C1 segment of cervical spinal cord (tissue), 14 donors: ENCODE data around the gene SUFU.

Experiments
- DNase-seq, 14 donors: peaks; one replicate each; lab custom pipeline; 2025; lab: John Stamatoyannopoulos, UW

Gene SUFU

GRCh38 chr10:102549549-102549948, 45.8 kb downstream of the SUFU start:
- no peak for DNase-seq

DNA sequence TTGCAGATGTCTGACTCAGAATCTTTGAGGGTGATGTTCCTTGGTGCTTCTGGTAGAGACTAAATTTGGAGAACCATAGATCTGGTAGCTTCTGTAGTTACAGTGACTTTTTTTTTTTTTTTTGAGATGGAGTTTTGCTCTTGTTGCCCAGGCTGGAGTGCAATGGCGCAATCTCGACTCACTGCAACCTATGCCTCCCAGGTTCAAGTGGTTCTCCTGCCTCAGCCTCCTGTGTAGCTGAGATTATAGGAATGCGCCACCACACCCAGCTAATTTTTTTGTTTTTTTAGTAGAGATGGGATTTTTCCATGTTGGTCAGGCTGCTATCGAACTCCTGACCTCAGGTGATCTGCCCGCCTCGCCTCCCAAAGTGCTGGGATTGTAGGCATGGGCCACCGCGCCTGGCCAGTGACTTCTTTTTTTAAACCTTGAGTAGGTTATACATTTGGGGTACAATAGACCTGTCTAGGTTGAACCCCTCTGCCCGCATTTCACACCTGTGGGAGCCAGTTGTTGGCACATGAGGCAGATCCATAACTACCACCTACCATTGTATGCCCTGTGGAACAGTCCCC, 47.0 kb downstream of the SUFU start:
- no peak for DNase-seq

GRCh38 chr10:102552533-102552932, 48.8 kb downstream of the SUFU start:
- DNase-seq = no peak

GRCh38 chr10:102553771-102554170, 50.0 kb downstream of the SUFU start:
- DNase-seq = no peak

DNA sequence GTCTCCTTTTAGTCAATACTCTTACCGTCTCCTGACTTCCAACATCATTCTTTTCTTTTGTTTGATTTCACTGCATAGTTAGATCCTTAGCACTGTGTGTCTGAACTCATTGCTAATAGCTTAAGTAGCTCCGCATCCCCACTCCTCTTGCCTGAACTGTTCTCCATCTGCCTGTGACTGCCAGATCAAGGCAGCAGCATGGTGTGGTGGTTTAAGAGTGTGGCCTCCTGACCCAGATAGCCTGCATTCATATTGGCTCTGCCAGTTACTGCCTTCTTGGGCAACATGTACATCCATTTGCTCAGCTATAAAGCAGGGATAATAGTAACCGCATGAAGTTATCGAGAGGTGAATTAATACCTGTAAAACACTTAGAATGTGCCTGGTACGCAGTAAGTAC, 50.8 kb downstream of the SUFU start:
- DNase-seq = peak in 1 of 14 donors; percentile 19

DNA sequence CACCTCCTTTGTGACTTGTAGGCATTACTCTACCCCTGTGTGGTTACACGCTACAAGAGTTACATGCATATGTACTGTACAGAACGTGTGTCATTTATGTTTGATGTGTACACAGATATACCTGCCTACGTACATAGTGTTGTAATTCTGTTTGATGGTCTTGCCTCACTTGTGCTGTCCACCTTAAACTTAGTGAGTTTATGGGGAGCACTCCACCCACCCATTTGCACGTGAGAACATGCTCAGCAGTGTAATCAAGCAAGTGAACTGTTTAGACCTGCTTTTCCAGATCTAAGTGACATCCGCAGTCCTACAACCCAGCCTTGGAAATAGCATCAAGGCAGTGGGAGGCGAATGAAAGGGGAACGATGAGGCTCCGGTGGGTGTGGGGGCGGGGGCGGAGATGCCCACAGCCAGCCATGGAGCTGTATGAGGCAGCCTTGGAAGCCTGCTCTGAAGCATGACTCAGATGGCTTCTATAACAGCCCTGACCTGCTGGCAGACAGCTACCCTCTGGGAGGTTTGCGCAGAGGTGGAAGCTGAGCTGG, 52.1 kb downstream of the SUFU start:
- DNase-seq = peak in 2 of 14 donors; percentile 15 to 44

DNA sequence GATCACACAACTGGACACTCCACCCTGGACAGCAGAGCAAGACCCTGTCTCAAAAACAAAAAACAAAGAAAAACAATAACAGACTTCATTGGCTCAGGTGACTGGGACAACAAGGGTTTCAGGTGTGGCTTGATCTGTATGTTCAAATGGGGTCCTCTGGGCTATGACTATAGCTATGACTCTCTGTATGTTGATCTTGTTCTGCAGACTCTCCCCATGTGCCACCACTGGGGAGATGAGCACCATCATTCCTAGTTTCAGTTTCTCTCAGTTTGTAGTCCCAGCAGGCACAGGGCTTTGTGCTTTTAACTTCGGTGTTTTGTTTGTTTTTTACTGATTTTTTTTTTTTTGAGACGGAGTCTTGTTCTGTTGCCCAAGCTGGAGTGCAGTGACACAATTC, 53.8 kb downstream of the SUFU start:
- DNase-seq = no peak

GRCh38 chr10:102559764-102560163, 56.0 kb downstream of the SUFU start:
- DNase-seq = no peak

- no peak for DNase-seq
Measured at GRCh38 chr10:102564209-102564834, 60.5 kb downstream of the SUFU start.

GRCh38 chr10:102565793-102566192, 62.0 kb downstream of the SUFU start:
- no peak for DNase-seq

- peak in 1 of 14 donors; percentile 19 for DNase-seq
Measured at GRCh38 chr10:102578782-102579181, 75.0 kb downstream of the SUFU start.

DNA sequence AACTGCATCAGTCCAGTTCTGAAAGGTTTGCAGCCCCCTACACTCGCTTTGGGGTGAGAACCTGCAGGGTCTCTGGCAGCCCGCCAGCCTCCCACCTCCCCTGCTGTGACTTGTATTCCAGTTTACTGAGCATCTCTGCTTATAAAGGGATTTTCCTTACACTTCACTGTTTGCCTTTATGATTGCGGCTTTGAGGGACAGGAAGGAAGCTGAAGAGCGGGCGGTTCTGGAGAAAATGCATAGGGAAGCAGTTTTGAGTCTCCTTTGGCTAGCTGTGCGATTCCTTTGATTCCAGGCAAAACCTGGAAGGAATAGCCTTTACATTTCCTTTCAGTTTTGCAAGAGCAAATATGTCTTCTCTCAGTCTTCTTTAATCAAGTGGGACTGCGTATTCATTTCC, 75.6 kb downstream of the SUFU start:
- no peak for DNase-seq

DNA sequence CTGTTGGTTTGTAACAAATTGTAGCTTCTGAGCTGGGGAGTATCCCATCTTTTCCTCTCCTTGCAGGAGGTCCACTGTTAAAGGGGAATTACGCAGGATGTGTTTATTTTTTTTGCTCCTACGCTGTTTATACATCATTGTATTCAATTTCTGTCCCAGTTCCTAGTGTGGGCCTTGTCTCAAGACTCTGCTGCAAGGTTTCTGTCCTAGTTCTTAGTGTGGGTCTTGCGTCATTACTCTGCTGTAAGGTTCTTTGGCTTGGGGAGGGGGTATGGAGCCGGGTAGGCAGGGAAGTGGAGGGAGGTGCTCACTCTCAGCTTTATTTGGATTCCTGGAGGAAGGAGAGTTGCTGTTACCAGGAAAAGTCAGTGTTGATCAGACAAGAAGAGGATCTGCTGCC, 76.5 kb downstream of the SUFU start:
- DNase-seq = no peak

- DNase-seq = no peak
Measured at GRCh38 chr10:102581401-102581800, 77.6 kb downstream of the SUFU start.

DNA sequence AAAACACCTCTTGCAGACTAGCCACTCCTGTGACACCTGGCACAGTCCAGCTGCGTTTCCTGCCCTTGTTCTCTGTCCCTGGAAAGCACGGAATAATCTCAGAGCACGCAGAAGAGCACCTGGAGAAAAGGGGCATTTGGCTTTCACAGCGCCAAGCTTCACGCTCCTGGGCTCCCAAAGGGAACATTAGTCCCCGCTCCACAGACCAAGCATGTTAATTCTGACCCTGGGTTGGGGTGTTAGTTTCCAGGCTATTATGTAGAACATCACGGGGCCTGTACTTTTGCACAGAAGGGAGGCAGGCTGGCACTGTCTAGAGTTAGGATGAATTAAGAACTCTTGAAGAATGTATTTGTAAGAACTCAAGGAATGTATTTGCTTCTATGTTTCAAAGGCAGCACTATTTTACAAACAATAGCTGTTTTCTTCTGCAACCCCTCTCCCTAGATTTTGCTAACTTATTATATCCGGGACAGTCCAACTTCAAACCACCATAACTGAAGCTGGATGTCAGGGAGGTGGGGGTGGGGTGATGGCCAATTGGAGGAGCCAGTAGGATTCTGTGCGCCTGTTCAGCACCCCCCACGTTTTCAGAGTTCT, 78.3 kb downstream of the SUFU start:
- no peak for DNase-seq

DNA sequence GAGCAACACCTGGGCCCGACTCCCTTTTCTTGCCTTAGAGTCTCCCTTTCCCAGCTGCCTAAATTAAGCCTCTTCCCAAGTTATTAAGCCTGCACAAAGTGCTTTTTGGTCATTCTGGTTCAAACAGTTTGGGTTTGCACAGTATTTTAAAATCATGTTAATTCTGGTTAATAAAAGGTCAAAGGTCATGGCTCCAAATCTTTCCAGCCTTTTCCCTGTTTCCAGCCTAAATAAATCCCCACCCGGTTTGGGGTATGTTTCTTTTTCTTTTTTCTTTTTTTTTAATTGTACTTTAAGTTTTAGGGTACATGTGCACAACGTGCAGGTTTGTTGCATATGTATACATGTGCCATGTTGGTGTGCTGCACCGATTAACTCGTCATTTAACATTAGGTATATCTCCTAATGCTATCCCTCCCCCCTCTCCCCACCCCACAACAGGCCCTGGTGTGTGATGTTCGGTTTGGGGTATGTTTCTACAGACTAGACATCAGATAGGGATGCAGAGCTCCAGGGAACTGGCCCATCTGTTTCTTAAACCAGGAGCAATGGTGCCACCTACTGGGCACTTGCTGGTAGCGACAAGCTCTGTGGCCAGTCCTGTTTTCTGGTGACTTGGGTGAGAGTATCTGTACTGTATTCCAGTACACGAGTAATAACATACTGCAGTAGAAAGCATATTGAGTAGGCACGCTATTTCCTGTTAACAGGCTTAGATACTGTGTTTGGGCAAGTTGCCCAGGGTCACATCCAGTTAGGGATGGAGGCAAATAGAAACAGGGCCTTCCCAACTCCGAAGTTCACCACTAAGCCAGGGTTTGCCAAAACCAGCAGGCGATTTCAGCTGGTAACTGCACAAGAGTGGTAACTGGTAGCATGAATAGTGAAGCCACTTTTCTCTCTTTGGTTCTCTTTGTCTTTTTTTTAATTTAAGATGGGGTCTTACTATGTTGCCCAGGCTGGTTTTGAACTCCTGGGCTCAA, 80.0 kb downstream of the SUFU start:
- peak in 12 of 14 donors; percentile 38 to 83 (median 68) for DNase-seq

GRCh38 chr10:102585026-102585425, 81.3 kb downstream of the SUFU start:
- DNase-seq = no peak

- DNase-seq = no peak
Measured at GRCh38 chr10:102586858-102587257, 83.1 kb downstream of the SUFU start.

- DNase-seq = no peak
Measured at GRCh38 chr10:102588875-102589274, 85.1 kb downstream of the SUFU start.

DNA sequence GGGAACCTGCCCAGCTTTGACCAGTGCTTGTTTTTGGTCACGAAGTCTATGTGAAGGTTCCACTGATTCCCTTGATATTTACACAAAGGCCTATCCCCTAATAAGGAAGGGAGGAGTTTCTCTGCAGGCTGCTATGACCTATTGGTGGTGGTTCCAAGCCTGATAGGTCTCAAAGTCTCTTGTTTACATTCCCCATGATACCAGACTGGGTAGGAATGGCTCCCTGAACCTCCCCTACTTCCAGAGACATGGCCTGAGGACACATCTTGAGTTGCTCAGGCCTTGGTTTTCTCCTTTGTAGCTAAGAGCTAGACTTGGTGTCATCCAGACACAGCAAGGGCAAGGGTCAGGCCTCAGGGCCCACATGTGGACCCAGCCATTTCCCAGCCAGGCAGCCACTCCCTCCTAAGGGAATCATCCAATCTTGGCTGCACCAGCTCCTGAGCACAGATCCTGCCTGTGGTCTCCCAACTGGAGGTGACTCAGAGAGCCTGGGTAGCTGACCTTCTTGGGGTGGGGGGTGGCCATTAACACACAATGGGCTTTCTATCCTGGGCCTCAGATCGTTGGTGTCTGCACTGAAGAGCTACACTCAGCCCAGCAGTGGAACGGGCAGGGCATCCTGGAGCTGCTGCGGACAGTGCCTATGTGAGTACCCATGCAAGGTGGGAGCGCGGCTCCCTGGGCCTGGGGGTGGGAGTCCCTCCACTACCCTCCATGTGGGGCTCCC, 89.5 kb downstream of the SUFU start:
- peak in 1 of 14 donors; percentile 26 for DNase-seq

GRCh38 chr10:102593804-102594079, 90.0 kb downstream of the SUFU start:
- no peak for DNase-seq
